Measurements from ENCODE around the gene SLC9A3.

SLC9A3 gene

GRCh38 chr5:421287-421880 lies 102.9 kb downstream of the SLC9A3 start:
- in situ Hi-C loops (cut with MboI; ENCODE audit: low sequenced_read_pairs), result no loop called here

- in situ Hi-C loops (cut with MboI; ENCODE audit: low sequenced_read_pairs), result no loop called here
These were observed 103.5 kb downstream of the SLC9A3 start for GRCh38 chr5:420632-421286.

Measured in HL-60/S4 treated with phorbol 12-myristate 13-acetate at 8.2 ng/mL for 4 days and 3 days (cell line).